ENCODE measurements around the gene NUDT4B.
"Not testable (repeated sequence)": the region's sequence is repeated elsewhere in the genome, so short reads cannot be mapped to it uniquely, and the experiment has no call there.

Gene NUDT4B

DNA sequence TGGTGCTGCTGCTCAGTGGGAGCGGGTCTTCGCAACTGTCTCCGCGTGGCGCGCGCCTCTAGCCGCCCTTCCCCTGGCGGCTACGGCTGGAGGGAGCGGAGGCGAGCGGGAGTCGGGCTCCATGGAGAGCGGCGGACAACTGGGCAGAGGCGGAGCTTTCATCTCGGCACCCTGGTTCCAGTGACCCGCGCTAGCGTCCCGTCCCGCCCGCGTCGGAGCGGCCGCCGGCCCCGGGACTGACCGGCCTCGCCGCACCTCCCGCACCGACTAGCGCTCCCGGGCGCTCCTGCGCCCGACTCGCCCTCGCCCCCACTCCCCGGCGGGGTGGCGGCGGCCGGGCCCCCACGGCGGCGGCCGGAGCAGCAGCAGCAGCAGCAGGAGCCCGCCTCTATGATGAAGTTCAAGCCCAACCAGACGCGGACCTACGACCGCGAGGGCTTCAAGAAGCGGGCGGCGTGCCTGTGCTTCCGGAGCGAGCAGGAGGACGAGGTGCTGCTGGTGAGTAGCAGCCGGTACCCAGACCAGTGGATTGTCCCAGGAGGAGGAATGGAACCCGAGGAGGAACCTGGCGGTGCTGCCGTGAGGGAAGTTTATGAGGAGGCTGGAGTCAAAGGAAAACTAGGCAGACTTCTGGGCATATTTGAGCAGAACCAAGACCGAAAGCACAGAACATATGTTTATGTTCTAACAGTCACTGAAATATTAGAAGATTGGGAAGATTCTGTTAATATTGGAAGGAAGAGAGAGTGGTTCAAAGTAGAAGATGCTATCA lies at the start of gene NUDT4B:
Gene NUDT4B, plus strand, starts transcription at position 212 of the 772 bp plus-strand sequence. Its CDS starts 179 bp downstream, at position 391.
- POLR2A ChIA-PET; CTCF ChIA-PET; DNase-seq (ENCODE audit: extremely low spot score): not testable (repeated sequence)

DNA sequence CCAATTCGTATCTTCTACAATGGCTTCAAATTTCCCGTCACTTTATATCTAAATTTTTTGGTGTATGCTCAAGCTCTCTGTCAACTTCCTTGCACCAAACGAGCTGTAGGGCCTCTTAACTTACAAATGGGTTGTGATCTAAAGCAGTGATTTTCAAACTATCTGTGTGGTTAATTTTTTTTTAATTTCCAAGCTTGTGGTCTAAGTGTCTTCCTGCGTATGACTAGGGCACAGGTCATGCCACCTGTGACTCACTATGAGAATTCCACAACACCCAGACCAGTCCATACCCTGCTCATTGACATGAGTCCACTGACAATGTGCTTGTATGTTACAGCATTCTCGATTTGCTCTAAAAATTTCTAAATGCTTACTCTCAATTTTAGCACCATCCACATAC lies 49.2 kb upstream of the NUDT4B start:
- POLR2A ChIA-PET; CTCF ChIA-PET; DNase-seq (ENCODE audit: extremely low spot score): not testable (repeated sequence)

DNA sequence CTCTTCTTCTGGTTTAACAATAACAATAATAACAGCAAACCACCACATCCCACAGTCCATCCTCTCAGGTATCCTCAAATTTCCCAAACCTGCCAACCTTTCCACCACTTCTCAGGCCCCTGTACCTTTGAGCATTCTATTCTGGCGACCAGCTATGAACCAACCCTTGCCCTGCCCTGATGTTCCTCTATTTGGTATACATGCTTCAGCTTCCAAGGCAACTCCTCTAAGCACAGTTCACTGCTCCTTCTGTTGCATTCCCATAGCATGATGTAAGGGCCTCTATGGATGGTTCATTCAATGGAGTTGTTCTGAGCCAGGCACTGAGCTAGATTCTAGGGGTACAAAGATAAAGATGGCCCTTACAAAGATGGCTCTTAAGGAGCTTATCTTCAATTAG lies 46.3 kb upstream of the NUDT4B start:
- DNase-seq (ENCODE audit: extremely low spot score); CTCF ChIA-PET; POLR2A ChIA-PET: not testable (repeated sequence)

DNA sequence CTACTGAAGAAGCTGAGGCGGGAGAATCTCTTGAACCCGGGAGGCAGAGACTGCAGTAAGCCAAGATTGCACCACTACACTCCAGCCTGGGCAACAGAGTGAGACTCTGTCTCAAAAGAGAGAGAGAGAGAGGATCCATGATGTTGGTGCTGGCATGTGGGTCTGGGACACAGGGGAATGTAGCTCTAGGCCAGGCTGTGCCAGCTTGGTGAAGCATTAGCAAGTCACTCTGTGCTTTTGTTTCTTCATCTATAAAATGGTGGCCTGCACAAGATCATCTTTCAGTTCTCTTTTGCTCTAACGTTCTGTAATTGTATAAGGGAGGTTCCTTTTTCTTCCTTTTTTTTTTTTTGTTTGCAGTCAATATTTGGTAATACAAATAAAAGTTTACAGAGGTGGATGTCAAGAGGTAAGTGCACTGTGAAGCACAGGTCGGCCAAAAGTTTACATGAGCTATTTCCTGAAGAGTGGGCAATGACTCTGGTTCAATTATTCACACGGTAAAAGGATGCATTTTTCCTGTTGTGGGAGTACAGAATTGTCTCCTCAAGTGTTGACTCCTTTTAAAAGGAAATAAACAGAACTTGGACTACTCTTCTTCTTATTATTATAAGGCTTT lies 44.5 kb upstream of the NUDT4B start:
- CTCF ChIA-PET; DNase-seq (ENCODE audit: extremely low spot score); POLR2A ChIA-PET: not testable (repeated sequence)

DNA sequence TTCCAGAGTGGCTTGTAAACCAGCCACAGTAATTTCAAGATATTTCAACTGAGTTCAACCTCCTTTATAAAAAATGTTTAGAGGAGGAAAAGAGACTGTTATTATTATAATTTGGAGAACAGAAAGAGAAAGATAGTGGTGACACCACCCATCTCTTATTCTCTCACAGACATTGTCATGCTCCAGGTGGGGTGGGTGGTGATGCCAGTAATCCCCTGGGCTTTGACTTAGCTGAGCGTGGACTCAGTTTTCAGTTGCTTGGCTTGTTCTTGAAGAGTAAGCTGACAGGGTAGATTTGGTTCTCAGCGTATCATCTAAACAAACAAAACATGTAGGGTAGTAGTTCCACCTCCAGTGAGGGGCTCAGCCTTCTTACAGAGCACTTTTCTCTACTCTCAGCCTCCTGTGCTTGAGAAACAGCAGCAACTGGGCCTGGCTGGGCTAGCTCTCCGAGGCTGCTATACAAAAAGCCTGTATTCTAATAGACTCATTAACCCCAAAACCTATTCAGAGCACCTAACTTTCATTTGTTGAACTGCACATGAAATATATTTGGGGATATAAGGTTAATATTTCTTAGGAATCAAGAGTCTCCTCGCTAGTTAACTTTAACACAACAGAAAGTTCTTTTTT lies 43.1 kb upstream of the NUDT4B start:
- POLR2A ChIA-PET, CTCF ChIA-PET: not testable (repeated sequence)

DNA sequence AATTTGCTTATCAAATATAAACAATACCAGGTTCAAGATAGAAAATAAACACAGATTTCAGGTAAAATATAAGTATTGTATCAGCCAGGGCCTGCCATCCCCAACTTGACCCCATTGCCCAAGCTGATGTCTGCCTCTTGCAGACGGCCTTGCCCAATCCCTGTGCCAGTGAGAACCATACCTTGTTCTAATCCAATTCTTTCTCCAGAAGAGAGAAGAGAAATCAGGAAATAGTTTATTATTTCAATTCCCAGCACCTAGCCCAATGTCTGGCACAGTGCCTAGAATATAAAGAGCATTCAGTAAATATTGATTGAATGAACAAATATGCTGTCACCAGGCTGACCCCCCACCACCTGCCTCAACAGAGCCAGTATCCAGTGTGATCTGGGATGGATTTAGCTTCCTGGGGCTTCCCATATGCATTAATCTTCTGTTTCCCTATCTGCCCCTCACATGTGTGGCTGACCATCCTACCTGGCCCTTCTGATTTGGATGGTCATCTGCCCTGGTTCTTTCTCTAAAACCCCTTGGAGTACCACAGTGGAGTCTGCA lies 39.7 kb upstream of the NUDT4B start:
- CTCF ChIA-PET; POLR2A ChIA-PET; DNase-seq (ENCODE audit: extremely low spot score): not testable (repeated sequence)

More for the DNA sequence above, 43.1 kb upstream of the NUDT4B start:
- not testable (repeated sequence) for DNase-seq (ENCODE audit: extremely low spot score)

DNA sequence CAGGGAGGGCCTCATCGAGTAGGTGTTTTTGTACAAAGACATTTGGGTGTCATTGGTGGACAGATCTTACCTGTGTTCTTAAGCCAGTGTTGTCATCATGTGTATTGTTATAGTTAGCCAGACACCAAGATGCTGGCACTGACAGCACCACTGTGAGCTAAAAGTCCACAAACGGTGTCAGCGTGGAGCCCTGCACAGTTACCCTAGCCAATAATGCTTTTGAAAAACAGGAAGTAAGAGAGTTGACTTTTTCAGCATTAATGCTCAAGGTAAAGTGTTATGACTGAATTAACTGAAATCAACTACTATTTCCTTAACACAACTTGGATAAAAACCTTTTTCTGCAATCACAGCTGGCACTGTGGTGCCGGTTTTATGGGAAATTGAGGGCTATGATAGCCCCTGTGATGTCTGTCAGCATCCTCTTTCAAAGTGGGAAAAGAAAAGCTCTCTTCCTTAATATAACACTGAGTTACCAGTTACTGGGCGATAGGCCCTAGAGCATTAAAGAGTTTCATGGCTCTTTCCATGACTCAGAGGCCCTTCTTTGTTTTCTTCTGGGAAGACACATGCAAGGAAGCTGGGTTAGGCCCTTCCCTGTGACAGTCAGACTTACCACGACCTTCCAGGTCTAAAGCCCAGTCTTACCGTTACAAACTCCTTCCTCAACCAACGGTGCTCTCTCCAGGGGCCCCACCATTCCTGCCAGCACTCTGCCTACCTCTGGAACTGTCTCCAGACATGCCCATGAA lies 37.6 kb upstream of the NUDT4B start:
- POLR2A ChIA-PET; DNase-seq (ENCODE audit: extremely low spot score); CTCF ChIA-PET: not testable (repeated sequence)

DNA sequence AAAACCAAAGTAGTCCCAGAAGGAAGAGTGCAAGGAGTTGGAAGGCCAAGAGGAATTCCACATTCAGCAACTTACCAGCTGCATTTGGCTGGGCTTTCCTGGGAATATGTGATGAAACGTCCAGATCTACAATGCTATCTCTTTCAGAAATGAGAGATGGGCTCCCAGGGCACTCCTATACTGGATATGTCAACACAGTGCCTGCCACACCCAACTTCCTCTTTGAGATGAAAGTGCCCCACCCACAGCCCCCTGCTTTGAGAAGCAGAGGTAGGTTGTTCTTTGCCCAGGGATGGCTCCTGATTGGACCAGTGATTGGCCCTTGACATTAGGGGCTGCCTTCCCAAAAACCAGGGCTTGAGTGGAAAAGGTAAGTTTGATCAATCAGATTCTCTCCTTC lies 36.2 kb upstream of the NUDT4B start:
- CTCF ChIA-PET, POLR2A ChIA-PET: not testable (repeated sequence)

DNA sequence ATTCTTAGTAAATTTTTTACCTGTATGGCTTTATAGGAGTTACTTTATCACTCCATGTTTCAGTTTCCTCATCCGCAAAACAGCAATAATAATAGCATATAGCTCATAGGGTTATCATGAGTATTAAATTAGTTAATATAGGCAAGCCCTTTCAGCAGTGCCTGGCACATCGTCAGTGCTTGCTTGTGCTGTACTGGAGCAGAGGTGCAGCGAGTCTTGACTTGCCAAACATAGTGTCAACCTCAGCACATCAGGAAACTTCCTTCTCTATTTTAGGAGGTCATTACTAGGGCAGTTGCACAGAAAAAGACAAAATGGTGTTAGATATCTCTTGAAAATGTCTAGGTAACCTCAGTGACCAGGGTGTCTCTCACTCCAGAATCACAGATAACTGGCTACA lies 33.1 kb upstream of the NUDT4B start:
- CTCF ChIA-PET; POLR2A ChIA-PET; DNase-seq (ENCODE audit: extremely low spot score): not testable (repeated sequence)

More for the DNA sequence above, 36.2 kb upstream of the NUDT4B start:
- DNase-seq (ENCODE audit: extremely low spot score): not testable (repeated sequence)

DNA sequence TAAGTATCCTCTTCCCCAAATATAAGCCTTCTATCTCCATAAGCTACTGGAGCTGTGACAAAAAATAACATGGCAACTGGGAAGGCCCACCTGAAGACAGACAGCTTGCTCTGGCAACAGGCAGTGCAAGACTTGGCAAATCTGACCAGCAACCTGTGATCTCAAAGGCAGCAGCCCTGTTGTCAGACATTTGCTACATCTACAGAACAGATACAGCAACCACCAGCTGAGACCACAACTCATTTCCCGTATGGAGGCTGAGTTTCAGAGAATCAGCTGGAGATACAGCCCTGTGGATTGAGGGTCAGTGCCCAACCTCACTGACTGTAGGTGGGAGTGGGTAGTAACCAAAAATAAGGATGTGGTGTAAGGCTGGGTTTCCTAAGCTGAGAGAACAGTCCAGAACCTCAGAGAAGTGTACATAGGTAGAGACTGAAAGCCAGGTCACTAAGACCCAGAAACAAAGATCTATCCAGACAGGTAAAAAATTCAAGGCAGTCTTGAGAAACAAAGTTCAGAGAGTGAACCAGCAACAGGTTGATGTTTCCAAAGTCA lies 31.5 kb upstream of the NUDT4B start:
- CTCF ChIA-PET; DNase-seq (ENCODE audit: extremely low spot score); POLR2A ChIA-PET: not testable (repeated sequence)

DNA sequence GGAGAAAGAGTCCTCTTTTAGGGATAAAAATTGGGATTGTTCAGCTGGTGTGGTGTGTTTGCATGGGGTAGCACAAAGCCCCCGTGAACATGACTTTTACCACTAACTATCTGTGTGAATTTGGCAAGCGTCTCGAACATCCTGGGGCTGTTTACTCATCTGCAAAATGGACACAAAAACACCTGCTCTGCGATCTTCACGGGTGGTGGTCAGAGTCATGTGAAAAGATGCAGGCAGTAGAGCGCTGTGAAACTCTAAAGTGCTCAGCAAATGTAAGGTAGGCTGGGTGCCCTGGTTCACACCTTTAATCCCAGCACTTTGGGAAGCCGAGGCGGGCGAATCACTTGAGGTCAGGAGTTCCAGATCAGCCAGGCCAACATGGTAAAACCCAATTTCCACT lies 27.7 kb upstream of the NUDT4B start:
- DNase-seq (ENCODE audit: extremely low spot score); CTCF ChIA-PET; POLR2A ChIA-PET: not testable (repeated sequence)

DNA sequence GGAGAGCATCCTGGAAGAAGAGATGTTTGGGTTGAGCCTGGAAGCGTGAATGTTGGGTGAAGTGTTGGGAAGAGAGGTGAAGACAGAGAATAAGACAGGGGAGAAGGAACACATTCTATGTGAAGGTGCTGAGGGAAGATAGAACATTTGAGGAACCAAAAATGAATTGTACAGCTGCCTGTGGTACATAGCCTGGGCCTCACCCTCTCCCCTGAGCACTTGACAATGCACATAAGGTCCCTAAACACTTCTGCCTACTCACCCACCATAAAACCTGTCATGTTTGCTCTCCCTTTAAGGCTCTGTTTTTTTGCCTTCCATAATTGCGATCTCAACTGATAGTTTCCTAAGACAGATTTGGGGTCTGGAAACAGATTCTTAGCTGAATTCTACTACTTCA lies 25.8 kb upstream of the NUDT4B start:
- POLR2A ChIA-PET; CTCF ChIA-PET; DNase-seq (ENCODE audit: extremely low spot score): not testable (repeated sequence)

DNA sequence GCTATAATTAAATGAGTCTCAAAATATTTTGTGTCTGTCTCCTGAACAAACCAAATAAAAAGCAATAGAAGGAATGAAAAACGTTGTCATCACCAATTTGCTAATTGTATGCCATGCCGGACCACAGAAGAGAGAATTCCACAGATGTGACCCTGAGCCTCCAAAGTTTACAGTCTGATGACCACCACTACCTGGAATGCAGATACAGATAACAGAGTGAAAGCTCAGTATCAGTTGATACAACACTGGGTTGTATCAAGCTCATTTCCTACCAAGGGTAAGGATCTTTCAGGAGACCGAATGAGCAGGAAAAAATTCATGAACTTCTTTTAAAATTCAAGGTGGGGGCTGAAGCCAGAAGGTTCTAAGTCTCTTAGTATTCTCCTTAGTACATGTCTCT lies 25.1 kb upstream of the NUDT4B start:
- CTCF ChIA-PET; DNase-seq (ENCODE audit: extremely low spot score); POLR2A ChIA-PET: not testable (repeated sequence)

DNA sequence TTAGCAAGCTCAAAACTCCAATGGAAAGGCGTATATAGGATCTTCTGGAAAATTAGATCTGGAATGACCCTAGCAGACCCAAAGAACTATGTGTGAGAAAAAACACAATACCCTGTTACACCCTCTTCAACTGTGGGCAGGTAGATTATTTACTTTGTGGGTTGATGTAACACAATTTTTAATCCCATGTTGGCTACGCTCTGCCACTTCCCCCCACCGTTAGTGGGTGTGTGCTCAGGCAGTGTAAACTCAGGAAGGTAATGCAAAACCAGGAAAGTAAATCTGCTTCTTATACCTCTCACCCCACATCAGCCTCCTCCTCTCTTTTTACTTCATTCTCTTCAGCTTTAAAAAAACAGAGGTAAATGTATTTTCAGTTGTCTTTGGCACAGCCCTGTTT lies 23.7 kb upstream of the NUDT4B start:
- DNase-seq (ENCODE audit: extremely low spot score); CTCF ChIA-PET; POLR2A ChIA-PET: not testable (repeated sequence)

DNA sequence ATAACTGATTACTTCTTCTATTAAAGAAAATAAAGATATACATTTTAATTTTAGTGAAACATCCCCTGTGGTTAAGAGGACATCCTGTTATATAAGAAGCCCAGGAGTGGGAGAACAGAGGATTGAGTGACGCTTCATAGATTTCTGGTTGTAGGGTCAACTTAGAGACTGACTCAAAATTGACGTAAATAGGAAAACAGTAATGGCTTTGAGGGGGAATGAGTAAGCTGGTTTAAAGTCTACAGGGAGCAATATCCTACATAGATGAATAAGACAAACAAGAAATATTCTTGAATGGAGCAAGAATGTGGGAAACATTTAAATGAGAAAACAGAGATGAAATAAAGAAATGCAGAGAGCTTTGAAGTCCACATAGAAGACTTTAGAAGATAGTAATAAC lies 20.7 kb upstream of the NUDT4B start:
- POLR2A ChIA-PET; DNase-seq (ENCODE audit: extremely low spot score); CTCF ChIA-PET: not testable (repeated sequence)

DNA sequence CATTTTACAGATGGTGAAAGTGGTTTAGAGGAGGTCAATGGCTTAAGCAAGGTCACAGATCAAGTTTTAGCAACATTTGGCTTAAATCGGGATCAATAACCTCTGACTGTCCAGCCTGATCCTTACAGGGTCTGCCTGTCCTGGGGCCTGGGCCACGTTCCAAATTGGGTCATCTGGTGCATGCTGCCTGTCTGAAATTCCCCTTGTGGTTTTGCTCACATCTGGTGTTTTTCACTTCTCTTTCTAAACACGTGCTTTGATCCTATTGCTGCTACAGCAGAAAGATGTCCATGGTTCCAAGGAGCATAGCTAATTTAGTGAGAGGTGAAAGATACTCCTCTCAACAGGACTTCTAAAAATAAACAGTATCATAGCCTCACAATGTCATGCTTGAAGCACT lies 19.4 kb upstream of the NUDT4B start:
- CTCF ChIA-PET; DNase-seq (ENCODE audit: extremely low spot score); POLR2A ChIA-PET: not testable (repeated sequence)

DNA sequence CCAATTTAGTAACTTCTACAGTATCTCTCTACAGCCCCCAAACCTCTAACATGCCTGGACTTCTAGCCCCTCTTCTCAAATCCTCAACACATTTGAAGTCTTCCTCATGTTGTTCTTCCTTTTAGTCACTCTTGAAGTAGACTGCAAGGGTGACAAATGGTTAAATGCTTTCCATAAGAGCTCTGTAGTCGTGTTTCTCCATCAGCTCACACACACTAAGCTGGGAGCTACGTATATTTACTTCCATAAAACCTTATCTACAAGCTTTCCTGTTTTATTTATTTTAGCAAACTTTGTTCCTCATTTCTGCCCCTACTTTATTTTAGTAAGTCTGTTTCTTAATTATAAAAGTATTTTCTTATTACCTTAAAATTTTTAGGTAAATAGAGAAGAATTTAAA lies 19.0 kb upstream of the NUDT4B start:
- DNase-seq (ENCODE audit: extremely low spot score); POLR2A ChIA-PET; CTCF ChIA-PET: not testable (repeated sequence)

DNA sequence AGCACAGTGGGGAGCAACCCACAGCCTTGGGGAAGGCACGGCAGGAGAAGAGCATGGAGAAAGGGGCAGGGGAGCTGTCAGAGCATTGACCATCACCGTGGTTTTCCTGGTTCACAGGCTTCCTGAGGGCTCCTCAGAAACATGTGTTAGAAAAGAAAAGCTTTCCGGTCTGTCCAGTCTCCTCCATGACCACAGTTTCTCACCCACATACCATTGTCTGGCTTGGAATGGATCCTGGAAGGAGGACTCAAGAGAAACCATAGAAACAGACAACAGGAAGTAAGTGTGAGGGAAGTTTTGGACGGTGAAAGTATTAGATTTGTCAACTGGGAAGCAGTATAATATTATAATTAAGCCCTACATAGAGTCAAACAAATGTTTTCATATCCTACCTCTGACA lies 16.3 kb upstream of the NUDT4B start:
- POLR2A ChIA-PET; DNase-seq (ENCODE audit: extremely low spot score); CTCF ChIA-PET: not testable (repeated sequence)

All from HEK293T (cell line).